Astrocyte of the spinal cord (primary cell): ENCODE results near the gene TCOF1.

Experiments used
- DNase-seq: peaks from one replicate; pipeline ENCODE4 v3.0.0; 2011; ENCODE audit warnings: low read depth, low spot score
- H3K4me3 ChIP-seq: 2 replicates; pipeline ENCODE4 v1.5.1; 2011; ENCODE audit warnings: low read depth, mild to moderate bottlenecking, low read length, moderate library complexity
- in situ Hi-C: cut with HindIII; loops from 2 replicates; pipeline ENCODE4 v1.10.0; 2017; ENCODE audit warnings: low sequenced_read_pairs
- TF ChIP-seq, protein P1 (sequence below): IDR thresholded peaks from 2 replicates; pipeline ENCODE4 v1.5.1; 2012; ENCODE audit warnings: low read depth, mild to moderate bottlenecking, low read length, inconsistent platforms

Gene TCOF1

DNA sequence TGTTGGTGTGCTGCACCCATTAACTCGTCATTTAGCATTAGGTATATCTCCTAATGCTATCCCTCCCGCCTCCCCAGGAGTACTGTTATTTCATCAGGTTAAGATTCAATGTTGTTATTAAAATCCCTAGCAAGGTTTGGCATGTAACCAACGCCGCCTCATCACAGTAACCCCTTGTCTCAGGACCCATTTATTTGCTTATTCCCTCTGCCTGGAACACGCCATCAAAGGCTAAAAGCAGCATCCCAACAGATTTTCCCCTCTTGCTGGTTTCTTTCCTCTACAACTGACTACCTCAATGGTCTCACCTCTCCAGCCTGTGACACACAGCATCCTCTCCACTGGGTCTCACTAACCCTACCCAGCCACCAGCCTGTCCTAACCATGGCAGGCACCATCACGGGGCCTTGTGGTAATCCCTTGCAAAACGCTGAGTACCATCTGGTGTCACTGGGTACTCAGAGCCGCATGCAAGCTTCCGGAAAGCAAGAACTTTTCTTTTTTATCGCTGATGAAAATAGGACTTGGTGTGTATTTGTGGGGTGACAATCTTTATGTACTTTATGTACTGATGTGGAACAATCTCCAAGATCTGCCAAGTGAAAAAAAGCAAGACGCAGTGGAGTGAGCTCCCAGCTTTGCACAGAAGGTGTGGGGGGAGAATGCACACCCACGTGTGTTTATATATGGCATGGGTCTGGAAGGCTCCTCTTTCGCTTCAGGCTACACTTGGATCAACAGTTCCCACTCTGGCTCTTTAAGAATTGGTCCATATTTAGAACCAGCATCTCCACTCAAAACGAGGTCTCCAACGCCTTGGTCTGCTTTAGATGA, 86.0 kb downstream of the TCOF1 start:
- in situ Hi-C loops: no loop called here

DNA sequence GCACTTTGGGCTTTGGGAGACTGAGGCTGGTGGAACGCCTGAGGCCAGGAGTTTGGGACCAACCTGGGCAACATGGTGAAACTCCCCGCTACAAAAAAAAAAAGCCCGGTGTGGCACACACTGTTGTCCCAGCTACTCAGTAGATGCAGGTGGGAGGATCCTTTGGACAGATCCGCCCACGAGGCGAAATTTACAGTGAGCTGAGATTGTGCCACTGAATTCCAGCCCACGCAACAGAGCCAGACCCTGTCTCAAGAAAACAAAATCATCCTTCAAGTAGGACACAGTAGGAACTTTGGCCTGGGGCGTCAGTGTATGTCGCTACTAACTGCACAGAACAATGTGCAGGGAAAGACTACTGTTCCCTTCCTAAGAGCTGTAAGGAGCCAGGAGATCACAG, 87.3 kb downstream of the TCOF1 start:
- TF ChIP-seq, protein P1, sequence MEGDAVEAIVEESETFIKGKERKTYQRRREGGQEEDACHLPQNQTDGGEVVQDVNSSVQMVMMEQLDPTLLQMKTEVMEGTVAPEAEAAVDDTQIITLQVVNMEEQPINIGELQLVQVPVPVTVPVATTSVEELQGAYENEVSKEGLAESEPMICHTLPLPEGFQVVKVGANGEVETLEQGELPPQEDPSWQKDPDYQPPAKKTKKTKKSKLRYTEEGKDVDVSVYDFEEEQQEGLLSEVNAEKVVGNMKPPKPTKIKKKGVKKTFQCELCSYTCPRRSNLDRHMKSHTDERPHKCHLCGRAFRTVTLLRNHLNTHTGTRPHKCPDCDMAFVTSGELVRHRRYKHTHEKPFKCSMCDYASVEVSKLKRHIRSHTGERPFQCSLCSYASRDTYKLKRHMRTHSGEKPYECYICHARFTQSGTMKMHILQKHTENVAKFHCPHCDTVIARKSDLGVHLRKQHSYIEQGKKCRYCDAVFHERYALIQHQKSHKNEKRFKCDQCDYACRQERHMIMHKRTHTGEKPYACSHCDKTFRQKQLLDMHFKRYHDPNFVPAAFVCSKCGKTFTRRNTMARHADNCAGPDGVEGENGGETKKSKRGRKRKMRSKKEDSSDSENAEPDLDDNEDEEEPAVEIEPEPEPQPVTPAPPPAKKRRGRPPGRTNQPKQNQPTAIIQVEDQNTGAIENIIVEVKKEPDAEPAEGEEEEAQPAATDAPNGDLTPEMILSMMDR: no peak
- H3K4me3 ChIP-seq: no peak overlapping the region
- in situ Hi-C loops: no loop called here
- no peak for DNase-seq

More for the DNA sequence above, 86.0 kb downstream of the TCOF1 start:
- TF ChIP-seq, protein P1: no peak
- DNase-seq: no peak
- H3K4me3 ChIP-seq: no peak overlapping the region

DNA sequence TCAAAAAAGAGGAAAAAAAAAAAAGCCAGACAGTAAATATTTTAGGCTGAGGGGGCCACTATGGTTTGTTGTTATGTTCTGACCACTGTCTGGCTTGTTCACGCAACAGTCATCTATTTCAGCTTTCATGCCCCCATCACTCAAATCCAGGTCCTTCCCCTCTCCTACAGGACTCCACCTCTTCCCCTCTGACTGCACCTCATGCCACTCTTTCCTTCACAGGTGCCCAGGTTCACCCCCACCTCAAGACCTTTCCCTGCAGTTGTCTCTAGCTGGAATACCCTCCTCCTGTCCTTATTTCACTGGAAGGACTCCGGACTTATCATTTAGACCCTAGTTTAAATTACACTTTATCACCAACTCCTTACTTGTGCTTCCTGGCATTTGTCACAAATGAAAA, 88.6 kb downstream of the TCOF1 start:
- no peak overlapping the region for H3K4me3 ChIP-seq
- no peak for DNase-seq
- in situ Hi-C loops: no loop called here
- TF ChIP-seq, protein P1: no peak

DNA sequence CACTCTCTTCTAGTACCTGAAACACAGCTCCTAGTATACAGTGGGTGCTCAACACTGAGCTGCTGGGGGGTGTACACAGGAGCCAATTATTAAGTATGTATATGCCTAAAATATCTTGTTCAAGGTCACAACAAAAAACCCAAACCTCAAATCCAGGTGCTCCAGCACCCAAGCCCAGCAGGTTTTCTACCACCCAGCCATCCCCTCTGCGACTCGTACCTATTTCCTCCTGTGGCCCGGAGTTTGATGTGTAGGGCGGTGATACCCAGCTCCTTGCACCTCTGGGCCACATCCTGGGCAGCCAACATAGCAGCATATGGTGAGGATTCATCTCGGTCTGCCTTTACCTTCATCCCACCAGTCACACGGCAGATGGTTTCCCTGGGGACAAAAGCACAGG, 89.1 kb downstream of the TCOF1 start:
- no peak overlapping the region for H3K4me3 ChIP-seq
- in situ Hi-C loops: no loop called here
- DNase-seq: no peak
- TF ChIP-seq, protein P1: no peak

DNA sequence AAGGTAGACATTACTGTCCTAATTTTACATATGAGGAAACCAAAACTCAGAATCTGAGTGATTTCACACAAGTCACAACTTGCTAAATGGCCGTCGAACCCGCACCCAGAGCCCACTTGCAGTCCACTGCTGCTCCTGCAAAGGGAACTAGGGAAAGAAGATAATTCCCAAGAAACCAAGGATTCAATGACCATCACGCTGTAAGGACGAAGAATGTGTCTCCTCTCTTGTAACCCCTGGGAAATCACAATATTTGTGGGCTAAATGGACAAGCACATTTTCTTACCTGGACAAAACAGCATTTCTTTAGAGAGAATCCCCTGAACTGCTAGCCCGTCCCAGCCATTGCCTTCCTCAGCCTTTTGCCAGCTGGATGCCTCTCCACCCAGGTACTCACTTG, 89.7 kb downstream of the TCOF1 start:
- TF ChIP-seq, protein P1: no peak
- DNase-seq: no peak
- no peak overlapping the region for H3K4me3 ChIP-seq
- in situ Hi-C loops: no loop called here

DNA sequence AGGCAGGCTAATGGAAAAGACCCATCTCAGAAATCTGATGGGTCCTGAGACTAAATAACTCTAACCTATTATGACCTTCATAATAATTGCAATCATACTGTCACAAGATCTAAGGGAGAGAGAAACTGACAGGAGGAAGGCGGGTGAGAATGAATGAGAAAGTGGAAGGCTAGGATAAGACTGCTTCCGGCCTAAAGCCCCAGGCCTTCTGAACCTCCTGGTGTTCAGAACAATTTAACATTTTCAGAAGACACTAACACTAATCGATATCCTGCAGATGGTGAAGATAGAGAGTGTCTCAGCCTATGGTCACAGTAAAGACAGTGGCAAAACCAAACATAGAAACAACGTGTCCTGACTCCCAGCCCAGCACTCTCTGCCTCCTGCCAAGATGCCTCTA, 90.8 kb downstream of the TCOF1 start:
- TF ChIP-seq, protein P1: no peak
- in situ Hi-C loops: no loop called here
- no peak for DNase-seq
- peak overlapping the region; percentile 66 for H3K4me3 ChIP-seq
